Stimulated activated CD8-positive, alpha-beta memory T cell treated with anti-CD3 and anti-CD28 coated beads, Interleukin-2, amount 100 ng/mL, for 1 hour (primary cell): ENCODE measurements around the gene AFDN.

Experiments
- DNase-seq, 2 donors: peaks; one replicate each; pipeline ENCODE4 v3.0.0-alpha.2; 2020; ENCODE audit warnings: low read depth in 2 of 2

The AFDN gene

GRCh38 chr6:167918548-167919278 lies 92.0 kb downstream of the AFDN start:
- DNase-seq = no peak

- DNase-seq = no peak
Measured at GRCh38 chr6:167919349-167919748, 92.6 kb downstream of the AFDN start.

DNA sequence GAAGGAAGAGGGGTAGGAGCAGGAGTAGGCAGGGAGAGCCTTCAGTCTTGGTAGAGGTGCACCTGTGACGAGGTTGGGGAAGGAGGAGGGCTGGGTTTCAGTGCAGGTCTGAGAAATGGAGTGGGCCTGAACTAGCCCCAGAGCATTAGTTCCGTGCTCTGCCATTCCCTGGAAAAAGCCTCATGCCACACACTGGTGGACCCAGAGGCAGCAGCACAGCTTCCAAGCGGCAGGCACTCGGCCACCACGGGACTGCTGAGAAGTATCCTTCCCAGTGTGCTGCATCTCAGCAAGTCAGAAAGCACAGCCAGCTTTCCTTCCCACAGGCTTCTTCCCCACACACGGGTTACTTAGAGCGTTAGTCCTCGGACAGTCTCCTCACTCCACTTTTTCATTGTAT lies 93.5 kb downstream of the AFDN start:
- DNase-seq = no peak

DNA sequence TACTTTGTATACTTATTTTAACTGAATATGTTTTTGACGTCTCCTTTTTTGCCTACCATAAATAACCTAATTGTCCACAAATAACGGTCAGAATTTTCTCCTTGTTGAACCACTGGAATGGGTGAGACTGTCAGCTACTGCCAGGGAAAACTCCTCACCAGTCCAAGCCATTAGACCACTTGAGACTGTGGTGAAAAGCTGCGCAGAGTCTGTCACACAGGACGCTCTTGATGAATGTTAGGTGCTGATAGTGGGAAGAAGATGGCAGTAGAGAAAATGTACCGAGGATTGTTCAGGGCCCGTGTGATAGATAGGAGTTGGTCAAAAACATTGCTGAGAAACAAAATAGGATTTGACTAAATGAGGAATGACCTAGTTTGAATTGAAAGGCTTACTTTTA lies 95.1 kb downstream of the AFDN start:
- DNase-seq = no peak

- no peak for DNase-seq
Measured at GRCh38 chr6:167925026-167925425, 98.3 kb downstream of the AFDN start.

DNA sequence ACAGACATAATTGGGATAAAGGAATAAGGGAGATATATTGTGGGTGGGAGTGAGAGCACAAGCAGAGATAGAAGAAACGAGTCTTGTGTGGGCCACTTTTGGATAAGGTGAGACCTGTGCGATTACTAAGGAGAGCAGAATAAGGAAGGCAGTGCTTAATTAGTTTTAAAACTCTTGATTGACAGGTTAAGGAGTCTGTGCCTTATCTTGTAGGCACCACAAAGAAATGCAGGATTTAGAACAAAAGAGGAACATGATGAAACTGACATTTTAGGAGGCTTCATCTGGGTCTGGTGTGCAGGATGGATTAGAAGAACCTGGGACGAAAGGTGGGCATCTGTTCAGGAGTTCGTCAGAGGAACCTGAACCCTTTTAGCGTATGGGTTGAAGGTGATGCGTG lies 100.5 kb downstream of the AFDN start:
- DNase-seq = no peak

- no peak for DNase-seq
Measured at GRCh38 chr6:167928111-167928510, 101.4 kb downstream of the AFDN start.

DNA sequence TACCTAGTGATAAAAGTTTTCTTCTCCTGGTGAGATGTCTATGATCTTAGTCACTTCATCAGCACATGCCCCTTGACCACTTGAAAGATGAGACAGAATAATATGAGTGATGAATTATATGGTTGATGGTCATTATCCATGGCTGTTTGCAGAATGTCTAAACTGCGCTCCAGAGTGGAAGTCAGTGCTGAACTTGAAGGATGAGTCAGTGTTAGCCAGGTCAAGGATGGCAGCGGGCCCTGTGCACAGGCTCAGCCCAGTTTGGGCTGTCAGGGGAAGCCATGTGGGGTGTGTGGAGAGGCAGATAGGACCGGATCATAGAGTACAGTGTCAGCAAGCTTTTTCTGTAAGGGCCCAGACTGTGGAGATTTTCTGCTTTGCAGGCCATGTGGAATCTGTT lies 103.6 kb downstream of the AFDN start:
- DNase-seq = no peak

- DNase-seq = no peak
Measured at GRCh38 chr6:167932468-167933276, 106.0 kb downstream of the AFDN start.

GRCh38 chr6:167933290-167933689 lies 106.6 kb downstream of the AFDN start:
- no peak for DNase-seq

- DNase-seq = no peak
Measured at GRCh38 chr6:167933847-167934246, 107.1 kb downstream of the AFDN start.

DNA sequence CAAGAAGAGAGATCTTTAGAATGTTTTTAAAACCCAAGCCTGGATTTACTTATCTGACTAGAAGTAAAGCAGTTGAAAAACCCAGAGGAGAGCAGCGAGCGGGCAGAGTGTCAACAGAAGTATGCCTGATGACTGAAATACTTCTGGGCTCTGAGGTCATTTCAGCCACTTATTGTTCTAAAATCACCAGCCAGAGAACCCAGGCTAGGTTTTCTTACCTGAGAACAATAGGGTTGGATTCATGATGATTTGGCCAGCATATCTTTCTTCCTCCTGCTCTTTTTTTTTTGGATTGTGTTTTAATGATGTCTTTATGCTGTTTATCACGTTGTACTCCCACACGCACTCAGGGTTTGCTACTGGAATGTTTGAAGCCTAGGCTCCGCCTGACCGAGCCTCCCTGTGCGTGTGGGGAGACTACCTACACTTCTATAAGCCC lies 107.7 kb downstream of the AFDN start:
- DNase-seq = no peak

DNA sequence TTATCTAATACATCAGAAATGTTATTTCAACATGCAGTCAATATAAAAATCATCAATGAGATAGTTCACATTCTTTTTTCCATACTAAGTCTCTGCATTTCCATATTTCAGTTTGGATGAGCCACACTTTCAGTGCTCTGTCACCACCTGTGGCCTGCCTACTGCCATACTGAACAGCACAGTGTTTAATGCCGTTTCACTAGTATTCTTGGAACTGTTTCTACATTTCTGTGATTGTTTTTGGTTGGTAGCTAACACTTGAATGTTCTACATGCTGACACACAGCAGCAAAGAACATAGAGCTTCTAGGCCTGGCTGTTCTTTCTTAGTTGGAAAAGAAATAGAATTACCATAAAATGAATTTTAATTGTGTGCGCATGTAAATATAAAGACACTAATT lies 109.3 kb downstream of the AFDN start:
- no peak for DNase-seq

- no peak for DNase-seq
Measured at GRCh38 chr6:167937301-167937700, 110.6 kb downstream of the AFDN start.

DNA sequence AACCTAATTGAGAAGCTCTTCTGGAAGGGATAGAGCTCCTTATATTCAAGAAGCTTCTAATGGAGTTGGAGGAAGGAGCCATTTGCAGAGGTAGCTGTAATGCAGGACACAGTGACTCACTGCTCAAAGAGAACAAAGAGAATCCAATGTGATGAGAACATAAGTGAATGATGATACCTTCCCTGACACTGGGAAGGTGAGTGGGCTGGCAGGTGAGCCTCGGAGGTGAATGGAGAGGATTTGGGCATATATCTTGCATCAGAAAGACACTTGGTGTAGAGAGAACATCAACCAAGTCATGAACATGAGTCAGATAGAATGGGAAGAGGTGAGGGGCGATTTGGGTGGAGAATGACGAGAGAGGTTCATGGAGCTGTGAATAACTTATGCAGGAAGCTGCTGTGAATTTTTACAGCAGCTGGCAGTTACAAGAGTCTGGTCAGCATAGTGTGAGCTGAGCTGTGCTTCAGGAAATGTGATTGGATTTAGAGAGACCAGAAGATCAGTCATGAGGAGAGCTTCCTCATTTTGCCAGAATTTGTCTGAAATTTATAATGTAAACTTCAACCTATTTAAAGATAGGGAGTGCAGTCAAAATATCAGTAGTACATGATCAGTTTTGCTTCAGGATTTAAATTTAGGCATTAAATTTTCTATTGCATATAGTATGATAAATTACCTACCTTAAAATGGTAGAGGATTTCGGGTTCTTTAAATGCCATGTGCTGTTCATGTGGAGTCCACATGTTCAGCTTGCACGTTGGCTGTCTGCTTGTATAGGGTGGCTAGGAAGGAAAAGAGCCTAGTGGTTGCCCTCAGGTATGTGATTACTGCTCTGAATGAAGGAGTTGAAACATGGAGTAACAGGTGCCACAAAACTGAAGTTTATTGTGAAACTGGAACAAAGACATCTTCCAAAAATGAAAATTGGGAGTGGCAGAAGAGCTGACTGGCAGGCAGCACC lies 111.5 kb downstream of the AFDN start:
- no peak for DNase-seq

GRCh38 chr6:167941822-167942221 lies 115.1 kb downstream of the AFDN start:
- no peak for DNase-seq

GRCh38 chr6:167944130-167944529 lies 117.4 kb downstream of the AFDN start:
- DNase-seq = no peak

GRCh38 chr6:167946007-167946406 lies 119.3 kb downstream of the AFDN start:
- DNase-seq = no peak

GRCh38 chr6:167946604-167947003 lies 119.9 kb downstream of the AFDN start:
- DNase-seq = no peak

DNA sequence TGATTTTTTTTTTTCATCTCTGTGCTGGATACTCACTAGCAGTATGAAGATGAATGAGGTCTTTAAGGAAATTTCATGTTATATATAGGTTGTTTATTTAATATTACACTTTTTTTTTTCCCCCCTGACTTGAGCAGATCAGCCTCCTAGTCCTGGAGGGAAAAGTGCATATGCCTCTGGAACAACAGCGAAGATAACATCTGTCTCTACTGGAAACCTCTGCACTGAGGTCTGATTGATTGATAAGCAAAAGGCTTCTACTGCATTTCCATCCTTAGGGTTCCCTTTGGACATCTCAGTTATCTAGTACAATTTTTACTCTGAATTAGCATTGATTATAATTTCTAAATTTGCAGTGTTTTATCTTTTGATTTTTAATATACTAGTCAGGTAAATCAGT lies 121.0 kb downstream of the AFDN start:
- no peak for DNase-seq

GRCh38 chr6:167948716-167949115 lies 122.0 kb downstream of the AFDN start:
- DNase-seq = no peak

- no peak for DNase-seq
Measured at GRCh38 chr6:167949121-167949684, 122.5 kb downstream of the AFDN start.
